WI38 (cell line): ENCODE results near the gene HOXC12.

Source experiments
- H3K4me3 ChIP-seq: 2 replicates; pipeline ENCODE4 v1.5.1; 2011; ENCODE audit warnings: low read depth, mild to moderate bottlenecking, control low read depth, low read length
- TF ChIP-seq, protein P1 (sequence below): IDR thresholded peaks from 2 replicates; pipeline ENCODE4 v1.5.1; 2012; ENCODE audit warnings: low read depth, mild to moderate bottlenecking, control low read depth, low read length

HOXC12 gene

DNA sequence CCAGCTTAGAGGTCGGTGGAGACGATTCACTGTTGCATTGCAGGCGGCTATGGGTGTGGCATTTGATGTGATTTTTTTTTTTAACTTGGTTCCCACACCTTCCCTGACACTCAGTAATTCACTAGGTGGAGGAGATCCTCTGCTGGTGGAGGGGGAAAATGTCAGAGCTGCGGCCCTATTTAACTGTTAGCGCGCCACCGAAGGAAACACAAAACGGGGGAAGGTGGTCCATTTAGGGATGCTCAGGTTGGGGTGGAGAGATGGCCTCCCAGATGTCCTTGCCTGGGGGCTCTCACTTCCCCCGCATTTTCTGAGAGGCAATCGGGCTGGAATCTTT, 4.3 kb upstream of the HOXC12 start:
- TF ChIP-seq, protein P1, sequence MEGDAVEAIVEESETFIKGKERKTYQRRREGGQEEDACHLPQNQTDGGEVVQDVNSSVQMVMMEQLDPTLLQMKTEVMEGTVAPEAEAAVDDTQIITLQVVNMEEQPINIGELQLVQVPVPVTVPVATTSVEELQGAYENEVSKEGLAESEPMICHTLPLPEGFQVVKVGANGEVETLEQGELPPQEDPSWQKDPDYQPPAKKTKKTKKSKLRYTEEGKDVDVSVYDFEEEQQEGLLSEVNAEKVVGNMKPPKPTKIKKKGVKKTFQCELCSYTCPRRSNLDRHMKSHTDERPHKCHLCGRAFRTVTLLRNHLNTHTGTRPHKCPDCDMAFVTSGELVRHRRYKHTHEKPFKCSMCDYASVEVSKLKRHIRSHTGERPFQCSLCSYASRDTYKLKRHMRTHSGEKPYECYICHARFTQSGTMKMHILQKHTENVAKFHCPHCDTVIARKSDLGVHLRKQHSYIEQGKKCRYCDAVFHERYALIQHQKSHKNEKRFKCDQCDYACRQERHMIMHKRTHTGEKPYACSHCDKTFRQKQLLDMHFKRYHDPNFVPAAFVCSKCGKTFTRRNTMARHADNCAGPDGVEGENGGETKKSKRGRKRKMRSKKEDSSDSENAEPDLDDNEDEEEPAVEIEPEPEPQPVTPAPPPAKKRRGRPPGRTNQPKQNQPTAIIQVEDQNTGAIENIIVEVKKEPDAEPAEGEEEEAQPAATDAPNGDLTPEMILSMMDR, result no peak
- no peak overlapping the region for H3K4me3 ChIP-seq

DNA sequence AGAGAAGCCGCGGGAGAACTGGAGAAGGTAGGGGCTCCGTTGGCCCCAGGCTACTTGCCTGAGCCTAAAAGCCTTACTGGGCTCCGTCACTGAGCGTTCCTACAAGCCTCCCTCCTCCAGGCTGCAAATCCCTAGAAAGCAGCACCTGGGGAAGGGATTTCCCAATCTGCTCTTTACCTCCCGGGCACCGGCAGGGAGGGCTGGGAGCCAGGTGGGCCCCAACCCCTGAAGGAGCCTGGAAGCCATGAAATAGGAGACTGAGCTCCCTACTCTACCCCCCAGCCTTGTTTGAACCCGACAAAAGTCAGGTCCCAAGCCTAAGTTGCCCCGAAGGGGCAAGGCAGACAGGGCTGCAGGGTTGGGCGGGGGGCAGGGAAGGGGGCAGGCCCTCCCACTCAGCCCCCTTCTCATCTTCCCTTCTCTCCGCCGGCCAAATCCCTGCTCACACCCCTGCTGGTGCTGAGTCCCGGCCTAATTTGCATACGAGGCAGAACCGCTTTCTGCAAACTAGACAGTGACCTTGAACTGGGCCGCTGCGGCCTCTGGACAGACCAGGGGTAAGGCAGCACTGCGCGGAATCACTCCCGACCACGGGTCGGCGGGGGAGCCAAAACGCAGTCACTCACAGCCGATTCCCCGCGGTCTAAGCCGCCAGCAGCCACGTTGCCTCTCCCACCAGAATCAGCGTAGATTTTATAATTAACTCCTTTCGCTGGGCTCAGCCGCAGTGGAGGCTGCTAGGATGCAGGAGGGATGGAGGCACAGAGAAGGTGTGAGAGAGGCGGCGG, 3.7 kb upstream of the HOXC12 start:
- H3K4me3 ChIP-seq, result no peak overlapping the region
- TF ChIP-seq, protein P1, result no peak

DNA sequence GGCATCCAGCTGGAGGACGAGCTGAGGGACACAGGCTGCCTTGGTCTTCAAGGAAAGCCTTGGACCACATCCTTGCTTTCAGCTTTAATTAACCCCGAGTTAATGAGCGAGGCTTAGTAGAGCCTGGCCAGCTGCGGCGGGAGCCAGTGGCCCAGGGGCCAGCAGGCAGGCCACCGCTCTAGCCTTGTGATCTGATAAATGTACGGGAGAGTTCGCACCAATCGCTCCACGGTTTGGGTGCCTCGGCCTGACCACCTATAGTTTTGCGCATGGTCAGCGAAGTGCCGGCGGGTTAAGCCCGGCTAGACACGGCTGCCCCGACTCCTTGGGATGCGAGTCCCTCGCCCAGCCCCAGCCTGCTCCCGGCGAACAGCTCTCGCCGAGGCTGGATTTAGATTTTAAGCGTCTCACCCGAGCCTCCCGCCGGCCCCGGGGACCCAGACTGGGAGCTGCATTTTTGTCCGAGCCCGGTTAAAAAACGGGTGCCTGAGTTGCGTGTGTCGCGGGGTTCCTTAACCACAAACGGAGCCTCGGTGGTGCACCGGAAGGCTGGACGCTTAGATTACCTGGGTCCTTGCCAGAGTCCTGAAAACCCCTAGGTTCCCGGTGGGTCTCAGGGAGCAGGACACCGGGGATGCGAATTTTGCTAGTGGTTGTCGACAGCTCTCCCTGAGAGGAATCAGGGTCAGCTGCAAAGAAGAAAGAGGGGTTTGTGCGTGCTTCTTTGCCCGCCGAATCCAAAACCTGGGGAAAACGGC, 2.9 kb upstream of the HOXC12 start:
- TF ChIP-seq, protein P1, result no peak
- H3K4me3 ChIP-seq, result no peak overlapping the region

DNA sequence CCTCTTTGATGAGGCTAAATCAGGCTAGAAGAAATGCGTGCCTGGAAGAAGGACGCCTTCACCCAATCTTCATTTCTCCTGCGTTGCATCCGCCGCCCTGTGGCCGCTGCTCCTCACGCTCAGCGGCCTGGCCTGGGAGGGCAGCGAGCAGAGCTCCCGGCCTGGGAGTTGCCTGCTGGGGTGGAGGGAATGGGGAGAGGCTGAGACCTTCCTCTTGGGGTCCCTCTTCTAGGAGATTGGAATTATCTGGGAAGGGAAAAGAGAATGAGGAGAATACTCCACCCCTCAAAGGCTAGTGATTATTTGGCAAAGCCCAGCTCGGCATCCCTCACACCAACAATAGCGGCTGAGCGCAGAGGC, 2.4 kb upstream of the HOXC12 start:
- no peak overlapping the region for H3K4me3 ChIP-seq
- TF ChIP-seq, protein P1, result no peak

DNA sequence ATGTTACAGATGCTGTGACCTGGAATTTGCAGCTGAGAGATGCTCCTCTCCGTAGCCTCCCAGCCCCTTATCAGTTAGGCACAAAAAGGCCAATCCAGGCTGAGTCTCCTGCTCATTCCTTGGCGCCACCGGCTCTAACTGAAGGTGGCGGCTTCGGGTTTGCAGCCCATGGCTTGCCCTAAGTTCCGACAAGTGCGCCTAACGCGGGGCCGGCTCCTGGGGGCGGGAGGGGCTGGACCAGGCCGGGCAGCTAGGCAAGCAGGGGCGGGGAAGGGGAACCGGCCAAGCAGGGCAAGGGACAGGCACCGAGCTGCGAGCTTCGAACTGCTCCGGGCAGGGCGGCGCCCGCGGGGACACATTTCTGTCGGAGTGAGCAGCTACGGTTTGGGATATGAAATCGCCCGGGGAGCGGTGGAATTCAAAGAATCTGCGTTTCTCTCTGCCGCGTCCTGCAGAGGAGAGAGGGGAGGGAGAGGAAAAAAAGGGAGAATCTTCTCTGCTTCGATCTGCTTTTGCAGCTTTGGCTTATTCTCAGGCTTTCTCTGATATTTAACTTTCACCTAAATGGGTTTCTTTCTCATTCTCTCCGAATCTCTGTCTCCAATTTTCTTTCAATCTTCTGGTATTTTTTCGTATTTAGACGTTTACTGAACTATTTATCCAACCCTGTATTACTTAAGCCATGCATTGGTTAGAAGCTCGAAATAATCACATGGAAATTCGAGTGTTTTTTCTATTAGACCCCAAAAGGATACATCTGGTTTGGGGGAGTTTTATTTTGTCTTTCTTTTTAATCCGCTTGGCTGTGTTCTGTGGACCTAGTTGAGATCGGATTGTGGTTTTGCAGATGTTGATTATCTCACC, 1.6 kb upstream of the HOXC12 start:
- TF ChIP-seq, protein P1, result no peak
- no peak overlapping the region for H3K4me3 ChIP-seq

DNA sequence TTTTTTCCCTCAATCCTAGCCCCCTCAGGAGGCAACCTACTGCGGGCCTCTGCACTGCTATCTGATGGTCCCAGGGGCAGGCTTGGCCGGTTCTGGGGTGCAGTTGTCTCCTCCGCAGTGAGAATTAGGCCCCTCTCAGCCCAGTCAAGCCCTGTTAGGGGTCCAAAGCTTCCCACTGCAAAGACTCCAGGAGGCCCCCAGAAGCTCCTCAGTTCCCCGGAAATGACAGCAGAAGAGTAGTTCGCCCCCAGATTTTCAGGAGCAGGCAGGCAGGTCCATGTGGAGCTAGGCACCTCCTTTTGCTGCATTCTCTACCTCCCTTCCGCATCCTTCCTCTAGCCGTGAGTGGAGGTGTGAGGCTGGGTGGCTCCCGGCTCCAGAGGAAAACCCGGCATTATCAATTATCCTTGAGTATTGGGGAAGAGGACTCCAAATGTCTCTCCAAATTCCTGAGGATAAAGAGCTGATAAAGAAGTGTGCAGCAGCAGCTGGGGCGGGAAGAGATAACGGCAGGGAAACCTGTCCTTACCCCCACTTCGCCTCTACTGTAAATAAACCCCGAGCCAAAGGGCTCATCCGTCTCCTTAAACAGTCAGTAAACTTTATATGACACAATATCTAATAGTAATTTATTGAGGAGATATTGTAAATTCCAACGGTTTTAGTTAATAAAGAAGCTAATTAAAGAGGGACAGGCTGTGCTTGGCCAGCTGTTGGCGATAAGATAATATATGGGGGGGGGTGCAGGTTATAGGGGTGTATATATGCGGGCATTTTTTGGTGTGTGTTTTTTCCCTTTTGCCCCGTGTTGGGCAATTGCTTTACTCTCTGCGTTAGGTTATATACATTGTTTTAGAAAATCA, 641 bp upstream of the HOXC12 start:
- TF ChIP-seq, protein P1, result no peak
- H3K4me3 ChIP-seq, result no peak overlapping the region
